GM19452 (cell line): ENCODE data around the gene WHRN.

Experiments used
- ATAC-seq: cut with Tn5 transposase; IDR thresholded peaks from one replicate; pipeline ENCODE4 v1.9.1; 2021; ENCODE audit not compliant: unreplicated experiment

Gene WHRN

DNA sequence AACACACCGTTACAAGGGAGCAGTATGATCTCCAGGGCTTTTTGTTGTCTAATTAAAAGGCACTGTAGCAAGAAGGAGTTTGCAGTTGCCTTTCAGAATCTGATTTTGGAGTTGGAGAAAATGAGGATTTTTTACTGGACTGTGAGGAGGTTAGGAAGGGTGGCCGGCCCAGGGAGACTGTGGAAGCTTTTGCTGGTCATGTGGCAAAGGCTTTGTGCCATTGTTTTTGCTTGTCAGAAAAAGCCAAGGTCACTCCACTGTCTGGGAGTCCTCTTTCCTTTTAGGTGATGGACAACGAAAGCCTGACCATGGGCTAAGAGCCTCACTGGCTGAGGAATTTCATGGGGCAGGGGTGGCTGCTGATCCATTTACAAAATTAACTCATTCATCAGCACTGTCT, 10.3 kb upstream of the WHRN start:
- no peak for ATAC-seq

GRCh38 chr9:114513959-114514267, 8.6 kb upstream of the WHRN start:
- ATAC-seq, result no peak

- no peak for ATAC-seq
These were observed 8.0 kb upstream of the WHRN start for GRCh38 chr9:114513055-114513958.

GRCh38 chr9:114511978-114512874, 7.0 kb upstream of the WHRN start:
- no peak for ATAC-seq

DNA sequence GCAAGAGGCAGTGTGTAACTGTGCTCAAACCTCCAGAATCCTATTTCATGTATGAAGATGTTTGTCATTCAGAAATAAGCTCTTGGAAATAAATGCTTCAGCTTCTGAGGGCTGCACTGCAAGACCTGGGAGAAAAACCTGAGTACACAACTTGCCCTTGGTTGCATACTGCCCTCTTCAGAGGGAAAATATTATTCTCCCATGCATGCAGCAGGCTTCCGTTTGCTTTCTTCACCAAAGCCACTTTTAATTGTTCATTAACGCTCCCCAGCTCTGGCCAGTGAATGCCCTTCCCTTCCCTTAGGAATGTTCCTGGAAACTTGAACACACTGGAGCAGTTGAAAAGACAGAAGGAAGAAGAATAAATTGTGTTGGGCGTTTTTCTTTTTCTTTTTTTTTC, 2.5 kb upstream of the WHRN start:
- no peak for ATAC-seq

DNA sequence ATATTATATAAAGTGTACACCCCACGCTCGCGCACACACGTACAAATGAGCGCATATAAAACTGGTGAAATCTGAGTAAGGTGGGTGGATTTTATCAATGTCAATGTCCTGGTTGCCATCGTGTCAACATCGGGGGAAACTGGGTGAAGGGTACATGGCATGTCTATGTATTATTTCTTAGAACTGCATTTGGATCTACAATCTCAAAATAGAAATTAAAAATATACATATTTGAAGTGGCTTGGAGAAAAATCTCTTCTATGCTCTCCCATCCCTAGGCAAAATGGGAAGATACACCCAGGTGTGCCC, 763 bp upstream of the WHRN start:
- ATAC-seq, result no peak

DNA sequence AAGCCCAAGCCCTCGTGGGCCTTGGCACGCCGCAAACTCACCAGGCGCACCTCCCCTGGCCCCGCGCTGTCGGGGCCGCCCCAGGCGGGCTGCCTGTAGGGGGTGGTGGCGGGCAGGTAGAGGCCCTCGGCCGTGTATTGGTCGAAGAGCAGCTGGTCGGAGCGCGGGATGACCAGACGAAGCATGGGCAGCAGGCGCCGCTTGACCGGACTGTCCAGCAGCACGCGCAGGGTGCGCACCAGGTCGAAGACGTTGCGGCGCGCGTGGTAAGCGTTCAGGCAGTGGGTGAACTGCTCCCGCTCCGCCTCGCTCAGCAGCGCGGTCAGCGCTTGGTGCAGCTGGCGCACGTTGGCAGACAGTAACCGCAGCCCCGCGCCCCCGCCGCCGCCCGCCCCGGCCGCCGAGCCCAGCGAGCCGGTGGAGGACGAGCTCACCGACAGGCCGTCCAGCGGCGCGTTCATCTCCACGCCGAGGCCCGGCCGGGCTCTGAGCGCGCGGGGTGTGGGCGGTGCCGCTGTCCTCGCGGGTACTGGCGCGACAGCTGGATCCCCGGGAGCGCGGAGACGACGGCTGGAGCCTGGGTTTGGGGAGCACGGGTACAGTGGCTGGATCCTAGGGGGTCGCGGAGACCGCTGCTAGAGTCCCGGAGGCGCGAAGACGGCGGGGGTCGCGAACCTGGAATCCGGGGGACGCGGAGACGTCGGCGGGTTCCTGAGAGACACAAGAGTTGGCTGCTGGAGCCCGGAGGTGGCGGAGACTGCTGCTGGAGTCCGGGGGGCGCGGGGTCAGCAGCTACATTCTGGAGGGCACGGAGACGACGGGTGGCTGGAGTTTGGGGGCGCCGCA, 709 bp downstream of the WHRN start:
- ATAC-seq, result no peak

GRCh38 chr9:114503522-114504340, 1.5 kb downstream of the WHRN start:
- no peak for ATAC-seq

- no peak for ATAC-seq
These were observed 2.3 kb downstream of the WHRN start for GRCh38 chr9:114503009-114503408.

- no peak for ATAC-seq
These were observed 3.2 kb downstream of the WHRN start for GRCh38 chr9:114501796-114502682.

GRCh38 chr9:114500697-114501292, 4.5 kb downstream of the WHRN start:
- no peak for ATAC-seq

DNA sequence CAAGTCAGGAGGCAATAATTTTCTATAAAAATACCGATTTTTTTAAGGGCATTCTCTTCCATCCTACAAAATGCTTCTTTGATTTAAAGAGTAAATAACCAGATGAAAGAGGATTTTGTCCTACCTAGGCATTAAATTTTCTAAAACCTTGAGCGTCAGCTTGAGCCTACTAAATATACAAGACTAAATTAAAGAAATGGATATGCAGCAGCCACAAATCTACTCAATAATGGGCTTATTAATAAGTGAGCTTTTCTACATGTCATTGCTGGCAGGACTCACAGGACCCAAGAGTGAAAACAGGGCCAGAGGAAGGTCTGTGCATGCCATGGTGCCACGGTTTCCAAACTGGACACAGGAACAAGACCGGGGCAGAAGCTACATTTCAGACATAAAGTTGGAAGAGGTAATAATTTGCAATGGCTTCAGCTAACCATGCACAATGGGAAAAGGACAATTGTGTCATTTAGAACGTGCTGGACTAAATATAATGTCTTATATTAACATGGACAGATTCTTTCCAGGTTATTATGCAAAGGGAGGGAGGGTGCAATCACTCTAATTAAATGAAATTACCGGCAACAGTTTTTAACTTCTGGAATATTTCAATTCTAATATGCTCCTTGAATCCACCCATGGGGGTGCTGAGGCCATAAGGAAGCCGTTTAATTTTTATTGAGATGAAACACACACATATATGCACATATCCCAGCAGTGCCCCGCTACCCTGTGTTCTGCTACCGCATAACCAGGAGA, 5.2 kb downstream of the WHRN start:
- ATAC-seq, result no peak

DNA sequence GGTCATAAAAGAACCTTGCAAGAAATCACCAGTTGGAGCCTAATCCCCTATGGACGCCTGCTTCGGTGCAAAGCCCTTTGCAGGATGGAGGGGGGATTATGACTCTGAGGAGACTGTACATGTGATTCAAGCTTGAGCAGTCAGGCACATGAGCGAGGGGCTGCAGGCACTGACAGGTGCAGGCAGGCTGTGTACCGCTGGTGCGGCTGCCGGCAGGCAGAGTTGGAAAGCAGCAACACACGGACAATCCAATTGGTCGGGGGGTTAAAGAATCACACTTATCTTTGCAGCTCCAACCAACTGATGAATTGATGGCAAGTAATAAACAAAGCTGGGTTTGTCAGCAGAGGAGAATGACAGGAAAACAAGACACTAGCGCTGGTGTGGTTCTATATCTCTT, 5.7 kb downstream of the WHRN start:
- no peak for ATAC-seq

- no peak for ATAC-seq
These were observed 7.4 kb downstream of the WHRN start for GRCh38 chr9:114497727-114498382.

DNA sequence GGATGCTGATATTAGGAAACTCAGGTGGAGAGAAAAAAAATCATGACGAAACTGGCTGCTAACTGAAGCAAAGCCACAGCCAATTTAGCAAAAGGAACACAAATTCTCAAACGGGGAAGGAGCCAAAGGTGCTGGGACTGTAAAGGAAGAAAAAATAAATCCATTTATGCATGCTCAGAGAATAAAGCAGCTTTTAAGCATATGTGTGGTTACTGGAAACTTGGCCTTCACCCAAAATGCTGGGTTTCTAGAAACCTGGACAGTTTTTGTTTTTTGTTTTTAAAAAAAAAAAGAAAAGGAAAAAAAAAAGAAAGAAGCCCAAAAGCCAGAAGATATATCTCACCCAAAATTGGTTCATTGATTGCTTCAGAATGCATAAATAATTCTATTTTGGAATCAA, 8.0 kb downstream of the WHRN start:
- ATAC-seq, result no peak

- ATAC-seq, result no peak
These were observed 9.3 kb downstream of the WHRN start for GRCh38 chr9:114496011-114496410.

DNA sequence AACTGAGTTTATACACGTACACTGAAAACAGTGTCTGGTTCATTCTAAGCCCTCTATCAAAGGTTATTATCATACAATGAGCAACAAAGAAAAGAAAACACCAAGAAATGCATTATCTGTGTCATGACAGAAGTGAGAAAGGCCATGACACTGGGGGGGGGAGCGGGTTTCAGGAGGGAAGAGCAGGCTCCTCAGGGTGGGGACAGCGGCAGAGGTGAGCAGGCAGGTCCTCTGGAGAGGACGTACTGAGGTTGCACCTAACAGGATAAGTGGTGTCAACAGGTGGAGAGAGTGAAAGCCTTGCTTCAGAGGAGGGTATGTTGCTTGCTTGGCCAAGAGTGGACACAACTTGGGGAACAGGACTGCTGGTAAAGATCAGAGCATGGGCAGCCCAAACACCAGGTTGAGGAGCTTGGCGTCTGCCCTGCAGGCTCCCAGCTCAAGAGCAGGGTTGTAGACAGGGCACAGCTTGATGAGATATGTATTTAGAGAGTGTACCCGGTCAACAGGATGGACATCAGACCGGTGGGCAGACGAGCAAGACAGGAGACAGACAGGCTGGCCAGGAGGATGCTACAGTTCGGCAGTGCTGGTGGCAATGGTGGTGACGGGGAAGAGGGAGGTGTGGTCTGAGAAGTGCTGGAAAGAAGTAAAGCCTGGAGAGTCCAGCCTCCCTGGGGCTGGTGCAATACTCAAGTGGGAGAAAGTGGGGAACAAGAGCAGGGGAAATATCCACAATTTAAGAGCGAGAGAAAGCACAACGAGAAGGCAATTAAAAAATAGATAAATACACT, 10.3 kb downstream of the WHRN start:
- ATAC-seq, result no peak
